Dermis microvascular lymphatic vessel endothelial cell (primary cell): ENCODE measurements around the gene DGLUCY. TPM values are rescaled to one million over a fixed set of nuclear protein-coding genes. Genes with fewer than 3 reads are reported as not detected.
"Not testable (repeated sequence)": the region's sequence is repeated elsewhere in the genome, so short reads cannot be mapped to it uniquely, and the experiment has no call there.

ENCODE experiments used
- DNase-seq, 2 donors: peaks; one replicate each; pipeline versions ENCODE4 v3.0.0 to v3.0.0-alpha.2; 2010; ENCODE audit warnings: low read depth in 2 of 2
- total RNA-seq: library from RNA; depleted of rRNA; stranded (reverse); fragments of >200 nt; gene quantifications from 2 replicates; pipeline ENCODE4 v1.2.1, GENCODE V29; 2014

DGLUCY gene
- total RNA-seq, 1 donor from 2014 or later = 33.9 TPM

GRCh38 chr14:91138511-91139359, 24.9 kb downstream of the DGLUCY start:
- DNase-seq = peak in 1 of 2 donors; percentile 50

- no peak for DNase-seq
These were observed 25.9 kb downstream of the DGLUCY start for GRCh38 chr14:91139776-91140175.

GRCh38 chr14:91140672-91141071, 26.8 kb downstream of the DGLUCY start:
- peak; percentile 52 to 77 for DNase-seq

- DNase-seq = no peak
These were observed 28.4 kb downstream of the DGLUCY start for GRCh38 chr14:91142214-91142668.

- DNase-seq = peak; percentile 71 to 78
These were observed 30.0 kb downstream of the DGLUCY start for GRCh38 chr14:91143862-91144261.

GRCh38 chr14:91144425-91145145, 30.7 kb downstream of the DGLUCY start:
- peak; percentile 51 to 83 for DNase-seq

GRCh38 chr14:91145391-91146160, 31.7 kb downstream of the DGLUCY start:
- no peak for DNase-seq

GRCh38 chr14:91146661-91147060, 32.8 kb downstream of the DGLUCY start:
- no peak for DNase-seq

- DNase-seq = peak in 1 of 2 donors; percentile 82
These were observed 35.6 kb downstream of the DGLUCY start for GRCh38 chr14:91149462-91149861.

- DNase-seq = no peak
These were observed 38.6 kb downstream of the DGLUCY start for GRCh38 chr14:91152499-91152898.

GRCh38 chr14:91153360-91153759, 39.5 kb downstream of the DGLUCY start:
- no peak for DNase-seq

- DNase-seq = peak; percentile 32 to 89
These were observed 41.2 kb downstream of the DGLUCY start for GRCh38 chr14:91154851-91155625.

- no peak for DNase-seq
These were observed 41.8 kb downstream of the DGLUCY start for GRCh38 chr14:91155626-91156089.

- DNase-seq = not testable (repeated sequence)
These were observed 42.3 kb downstream of the DGLUCY start for GRCh38 chr14:91156142-91156666.

GRCh38 chr14:91156877-91157276, 43.0 kb downstream of the DGLUCY start:
- not testable (repeated sequence) for DNase-seq

- DNase-seq = no peak
These were observed 44.4 kb downstream of the DGLUCY start for GRCh38 chr14:91158091-91158790.

- no peak for DNase-seq
These were observed 45.3 kb downstream of the DGLUCY start for GRCh38 chr14:91159182-91159581.

- DNase-seq = no peak
These were observed 46.0 kb downstream of the DGLUCY start for GRCh38 chr14:91159906-91160305.

GRCh38 chr14:91163316-91163715, 49.4 kb downstream of the DGLUCY start:
- DNase-seq = no peak

GRCh38 chr14:91164676-91165075, 50.8 kb downstream of the DGLUCY start:
- no peak for DNase-seq
